Hematopoietic multipotent progenitor cell treated with erythropoietin and hydrocortisone succinate and interleukin-3 and kit ligand, for 6 days (in vitro differentiated cells): ENCODE data around the gene MAGEA8.
"Not testable (repeated sequence)": the region's sequence is repeated elsewhere in the genome, so short reads cannot be mapped to it uniquely, and the experiment has no call there.

Source experiments
- DNase-seq: peaks from one replicate; pipeline ENCODE4 v3.0.0-alpha.2; 2015

Gene MAGEA8

DNA sequence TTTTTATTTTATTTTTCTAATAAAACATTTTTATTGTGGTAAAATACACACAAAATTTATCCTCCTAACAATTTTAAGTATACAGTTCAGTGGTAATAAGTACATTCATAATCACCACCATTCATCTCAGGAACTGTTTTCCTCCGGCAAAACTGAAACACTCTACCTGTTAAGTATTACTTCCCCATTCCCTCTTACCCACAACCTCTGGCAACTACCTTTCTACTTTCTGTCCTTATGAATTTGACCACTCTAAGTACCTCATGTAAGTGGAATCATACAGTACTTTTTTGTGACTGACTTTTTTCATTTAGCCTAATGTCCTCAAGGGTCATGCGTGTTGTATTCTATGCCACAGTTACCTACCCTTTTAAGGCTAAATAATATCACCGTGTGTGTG is 27.3 kb downstream of the MAGEA8 start:
- no peak for DNase-seq

DNA sequence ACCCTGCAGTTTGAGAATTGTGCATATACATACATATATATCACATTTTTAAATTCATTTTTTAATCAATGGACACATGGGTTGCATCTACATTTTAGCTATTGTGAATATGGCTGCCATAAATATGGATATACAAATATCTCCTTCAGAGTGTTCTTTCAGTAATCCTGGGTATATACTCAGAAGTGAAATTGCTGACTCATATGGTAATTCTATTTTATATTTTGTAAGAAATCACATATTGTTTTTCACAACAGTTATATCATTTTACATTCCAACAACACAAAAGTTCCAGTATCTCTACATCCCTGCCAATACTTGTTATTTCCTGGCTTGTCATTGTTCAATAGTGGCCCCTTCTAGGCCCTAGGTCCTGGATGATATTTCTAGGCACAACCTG is 27.7 kb downstream of the MAGEA8 start:
- DNase-seq = no peak

- no peak for DNase-seq
These were observed 28.6 kb downstream of the MAGEA8 start for GRCh38 chrX:149909324-149910177.

DNA sequence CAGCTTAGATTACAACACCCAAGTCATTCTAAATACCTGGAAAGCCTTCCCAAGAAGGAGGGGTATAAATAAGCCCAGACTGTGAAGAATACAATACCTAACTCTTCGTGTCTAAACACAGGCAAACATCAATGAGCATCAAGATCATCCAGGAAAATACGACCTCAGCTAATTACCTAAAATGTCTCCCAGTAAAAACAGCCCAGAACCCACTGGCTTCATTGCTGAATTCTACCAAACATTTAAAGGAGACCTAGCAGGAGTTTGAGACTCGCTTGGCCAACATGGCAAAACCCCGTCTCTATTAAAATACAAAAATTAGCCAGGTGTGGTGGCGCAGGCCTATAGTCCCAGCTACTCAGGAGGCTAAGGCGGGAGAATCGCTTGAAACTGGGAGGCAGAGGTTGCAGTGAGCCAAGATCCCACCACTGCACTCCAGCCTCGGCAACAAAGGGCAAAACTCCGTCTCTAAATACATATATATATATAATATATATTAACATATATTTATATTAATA is 29.3 kb downstream of the MAGEA8 start:
- DNase-seq = peak; percentile 16

DNA sequence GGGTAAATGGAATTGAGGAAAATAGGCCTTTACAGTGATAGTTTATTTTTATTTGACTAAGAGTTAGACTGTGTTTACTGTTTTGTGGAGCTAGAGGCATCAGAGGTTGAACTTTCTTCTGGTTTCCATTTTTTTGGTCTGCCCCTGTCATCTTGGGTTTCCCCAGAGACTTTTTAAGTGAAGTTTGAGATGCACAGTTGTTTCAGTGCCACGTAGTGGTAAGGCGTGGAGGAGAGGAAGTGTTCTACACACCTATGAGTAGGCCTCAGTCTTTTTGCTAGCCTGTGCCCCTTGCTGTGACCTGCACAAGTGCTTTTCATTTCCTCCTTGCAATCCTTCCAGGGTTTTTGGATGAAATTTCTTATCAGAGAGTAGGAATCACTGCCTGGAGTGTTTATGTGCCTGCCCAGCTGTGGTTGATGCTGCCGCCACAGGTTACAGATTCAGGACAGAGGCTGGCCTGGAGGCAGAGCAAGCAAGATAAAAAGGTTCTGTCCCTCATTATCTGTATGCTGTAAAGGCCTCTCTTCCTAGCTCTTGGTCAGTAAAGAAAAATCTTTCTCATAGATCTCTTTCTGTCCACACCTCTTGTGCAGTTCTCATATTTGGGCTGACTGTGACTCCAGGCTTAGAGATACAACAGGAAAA is 35.9 kb downstream of the MAGEA8 start:
- DNase-seq = no peak

DNA sequence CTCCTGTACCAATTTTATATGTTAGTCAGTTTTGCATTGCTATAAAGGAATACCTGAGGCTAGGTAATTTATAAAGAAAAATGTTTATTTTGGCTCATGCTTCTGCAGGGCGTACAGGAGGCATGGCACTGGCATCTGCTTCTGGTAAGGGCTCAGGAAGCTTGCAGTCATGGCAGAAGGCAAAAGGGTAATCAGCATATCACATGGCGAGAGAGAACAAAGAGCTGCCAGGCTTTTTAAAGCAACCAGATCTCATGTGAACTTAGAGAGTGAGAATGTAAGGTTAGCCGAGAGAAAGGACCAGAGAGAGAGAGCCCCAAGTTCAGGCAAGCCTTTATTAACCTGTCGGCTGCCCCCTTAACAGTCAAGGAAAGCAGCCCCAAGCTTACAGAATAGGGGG is 42.9 kb downstream of the MAGEA8 start:
- not testable (repeated sequence) for DNase-seq

DNA sequence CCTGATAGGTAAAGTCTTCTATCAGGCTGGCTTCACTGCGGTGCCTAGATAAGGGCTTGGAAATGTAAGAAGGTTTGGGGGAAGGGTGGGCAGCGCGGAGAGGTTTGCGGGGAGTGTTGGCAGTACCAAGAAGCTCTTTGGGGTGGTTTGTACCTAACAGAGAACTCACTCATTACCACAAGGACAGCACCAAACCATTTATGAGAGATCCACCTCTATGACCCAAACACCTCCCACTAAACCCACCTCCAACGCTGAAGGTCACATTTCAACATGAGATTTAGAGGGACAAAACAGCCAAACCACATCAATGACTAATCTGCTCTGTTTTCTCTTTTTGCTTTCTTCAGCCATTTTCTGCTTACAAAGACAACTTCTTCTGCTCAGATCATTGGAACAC is 43.5 kb downstream of the MAGEA8 start:
- not testable (repeated sequence) for DNase-seq

DNA sequence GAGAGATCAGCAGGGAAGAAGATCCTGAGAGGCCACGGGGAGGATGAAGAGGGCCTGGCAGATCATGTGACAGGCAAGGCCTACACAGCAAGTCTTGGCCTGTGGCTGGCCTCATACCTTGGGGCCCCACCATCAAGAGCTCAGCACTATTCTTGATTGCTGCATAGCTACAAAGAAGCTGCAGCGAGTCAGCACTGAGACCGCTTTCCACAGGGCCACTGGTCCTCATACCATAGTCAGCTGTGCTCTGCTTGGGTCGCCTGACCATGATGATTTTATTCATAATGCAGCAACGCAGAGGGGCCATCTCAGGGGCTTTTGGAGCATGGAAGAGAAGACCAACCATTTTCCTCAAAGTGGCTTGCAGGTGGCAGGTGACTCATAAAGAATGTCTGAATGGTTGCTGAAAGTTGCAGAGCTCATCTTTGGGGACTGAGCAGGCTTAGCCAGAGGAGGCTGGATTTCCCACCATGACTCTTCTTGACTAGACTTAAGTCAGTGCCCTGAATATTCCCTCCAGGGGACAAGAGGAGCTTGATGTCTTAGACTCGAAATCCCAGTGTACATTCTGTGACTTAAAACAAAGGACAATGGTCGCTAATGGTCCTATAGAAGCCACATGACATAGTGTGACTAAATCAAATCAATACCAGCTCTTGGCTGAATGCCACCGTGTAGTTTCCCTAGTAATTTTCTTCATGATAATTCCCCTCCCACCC is 46.4 kb downstream of the MAGEA8 start:
- not testable (repeated sequence) for DNase-seq

DNA sequence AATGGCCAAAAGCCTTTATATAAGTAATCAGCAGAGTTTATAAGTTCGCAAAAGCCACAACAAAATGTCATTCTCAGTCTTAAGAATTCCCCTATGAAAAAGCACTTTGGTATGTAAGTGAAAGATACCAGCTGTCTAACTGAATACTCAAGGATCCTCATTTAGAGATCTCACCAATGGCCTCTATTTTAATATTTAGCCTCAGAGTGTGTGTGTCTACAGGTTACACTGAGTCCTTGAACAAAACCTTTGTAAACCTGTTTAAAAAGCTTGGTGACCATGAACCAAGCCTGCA is 46.9 kb downstream of the MAGEA8 start:
- not testable (repeated sequence) for DNase-seq

- not testable (repeated sequence) for DNase-seq
These were observed 47.7 kb downstream of the MAGEA8 start for GRCh38 chrX:149928635-149929034.

GRCh38 chrX:149929400-149929799 is 48.4 kb downstream of the MAGEA8 start, which contains the start of gene HSFX4:
TSS of gene HSFX4 (plus strand) at chrX:149929573. CDS start at chrX:149929645, 72 bp downstream.
- not testable (repeated sequence) for DNase-seq

- DNase-seq = not testable (repeated sequence)
These were observed 50.4 kb downstream of the MAGEA8 start for GRCh38 chrX:149931355-149931754.

DNA sequence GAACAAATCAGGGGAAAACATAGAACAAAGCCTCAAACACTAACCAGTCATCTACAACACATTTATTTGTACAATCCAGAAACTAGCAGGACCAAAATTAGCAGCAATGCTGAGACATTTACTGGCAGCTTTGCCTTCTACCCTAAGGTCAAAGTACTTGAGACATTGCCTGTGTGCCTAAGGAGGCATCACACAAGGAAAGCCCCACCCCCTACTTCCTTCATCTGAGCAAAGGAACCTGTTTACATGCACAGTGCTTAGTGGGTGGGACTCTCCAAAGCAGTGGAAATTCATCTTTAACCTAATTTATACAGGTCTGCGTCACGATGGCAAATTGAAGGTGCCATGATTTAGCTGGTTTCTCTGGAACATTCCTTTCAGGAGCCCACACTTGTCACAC is 51.2 kb downstream of the MAGEA8 start:
- DNase-seq = not testable (repeated sequence)

DNA sequence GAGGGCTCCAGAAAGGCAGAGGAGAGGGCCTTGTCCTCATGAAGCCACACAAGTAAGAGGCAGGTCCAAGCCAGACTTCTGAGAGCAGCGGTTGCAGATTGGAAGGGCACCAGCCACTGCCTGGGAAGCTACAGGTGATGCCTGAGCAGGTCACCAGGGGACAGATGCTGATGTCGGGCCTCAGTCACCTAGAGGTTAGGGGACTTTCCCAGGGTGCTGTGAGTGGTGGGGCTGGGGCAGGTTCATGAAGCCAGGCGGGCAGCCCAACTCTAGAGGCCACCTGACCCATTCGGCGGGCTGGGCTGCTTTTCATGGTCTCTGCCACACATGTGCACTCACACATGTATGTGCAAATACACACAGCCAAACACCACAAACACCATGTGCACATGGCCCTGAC is 52.0 kb downstream of the MAGEA8 start:
- DNase-seq = not testable (repeated sequence)

DNA sequence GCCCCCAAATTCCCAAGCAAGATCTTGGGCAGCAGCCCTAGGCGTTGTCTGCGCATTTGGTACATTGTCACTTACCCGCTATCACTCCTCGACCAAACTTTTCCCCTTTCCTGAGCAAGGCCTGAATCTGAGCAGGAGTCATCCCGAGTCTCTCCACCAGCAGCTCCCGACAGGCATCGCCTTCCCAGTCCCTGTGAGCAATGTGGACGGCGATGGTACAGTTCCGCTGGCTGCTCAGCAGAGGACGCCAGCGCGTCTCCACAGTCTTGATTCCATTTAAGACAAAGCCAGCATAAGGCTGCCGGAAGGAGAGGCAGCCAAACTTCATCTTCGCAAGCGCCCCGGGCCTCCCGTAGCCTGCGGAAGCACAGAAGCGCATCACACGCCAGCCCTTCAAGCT is 52.6 kb downstream of the MAGEA8 start:
- not testable (repeated sequence) for DNase-seq
